HepG2 (cell line): ENCODE data around the gene CAPZA1. TPM values are rescaled to one million over a fixed set of nuclear protein-coding genes. Genes with fewer than 3 reads are reported as not detected.

ENCODE experiments used
- ATAC-seq: fragments of 200-7000 bp; cut with Tn5 transposase; 3 replicates; pipeline ENCODE4 v1.9.1; 2020; ENCODE audit warnings: mild to moderate bottlenecking, moderate library complexity
- BruUV-seq: library from RNA; stranded (reverse); fragments of 400-500 nt; replicated peaks from 2 replicates; lab custom pipeline; 2021; lab: Mats Ljungman, UMichigan
- CTCF ChIA-PET: fragments of 300-600 bp; formaldehyde crosslinking; extraction: SDS; loops from one replicate; lab custom pipeline; 2021; ENCODE audit warnings: low total read pairs, inconsistent platforms, low intra/inter-chr PET ratio; lab: Yijun Ruan, JAX
- POLR2A ChIA-PET: fragments of 350-600 bp; sonication (Branson Sonifier 250); formaldehyde crosslinking; loops from one replicate; lab custom pipeline; 2020; ENCODE audit warnings: antibody characterized with exemption, inconsistent platforms; lab: Yijun Ruan, JAX
- DNase-seq: peaks from one replicate; pipeline ENCODE4 v3.0.0-alpha.2; 2015; ENCODE audit warnings: low spot score
- FAIRE-seq: peaks from 3 replicates; lab custom pipeline; 2011; peaks lifted over from hg19 to GRCh38; lab: Jason Lieb, UNC
- H2AFZ ChIP-seq: one replicate; pipeline ENCODE4 v1.6.1; 2011; ENCODE audit warnings: low read length, inconsistent platforms
- H3K27ac ChIP-seq: fragments of 300-600 bp; 3 replicates; pipeline ENCODE4 v1.8.0; 2011; ENCODE audit warnings: mixed run types, mild to moderate bottlenecking, mixed read lengths, low read length, inconsistent platforms; ENCODE audit not compliant: insufficient read depth; ENCODE audit errors: extremely low read length
- H3K27me3 ChIP-seq, 2 experiments: fragments of 200-600 bp in 1 of 2; 2 replicates in 1 of 2; 3 replicates in 1 of 2; pipeline versions ENCODE4 v1.6.0 to v1.8.0; 2011; ENCODE audit warnings: low read length in 2 of 2, mild to moderate bottlenecking in 2 of 2, moderate library complexity in 2 of 2, inconsistent platforms in 1 of 2; ENCODE audit not compliant: insufficient read depth in 2 of 2, control insufficient read depth in 1 of 2
- H3K36me3 ChIP-seq, 2 experiments: fragments of 200-600 bp in 1 of 2; replicated peaks in 1 of 2; 2 replicates in 1 of 2; 3 replicates in 1 of 2; pipeline versions ENCODE4 v1.5.1 to v1.8.0; 2011; ENCODE audit warnings: low read length in 2 of 2, inconsistent platforms in 1 of 2; ENCODE audit not compliant: insufficient read depth in 2 of 2, control insufficient read depth in 1 of 2
- H3K4me1 ChIP-seq: 2 replicates; pipeline ENCODE4 v1.5.1; 2012; ENCODE audit warnings: low read length, inconsistent platforms; ENCODE audit not compliant: insufficient read depth
- H3K4me2 ChIP-seq: 2 replicates; pipeline ENCODE4 v1.6.0; 2011; ENCODE audit warnings: low read depth, low read length, inconsistent platforms
- H3K4me3 ChIP-seq, 3 experiments: fragments of 200-600 bp in 1 of 3; sonication (generic), shearing (Covaris generic) in 1 of 3; replicated peaks in 1 of 3; 2 replicates each; pipeline ENCODE4 v1.5.1; 2011 to 2016; ENCODE audit warnings: low read length in 3 of 3, inconsistent platforms in 2 of 3, low read depth in 2 of 3, mild to moderate bottlenecking in 2 of 3, control low read depth in 1 of 3, mixed read lengths in 1 of 3; ENCODE audit not compliant: insufficient read depth in 1 of 3
- H3K79me2 ChIP-seq: one replicate; pipeline ENCODE4 v1.6.1; 2011; ENCODE audit warnings: low read length, inconsistent platforms; ENCODE audit not compliant: insufficient read depth
- H3K9ac ChIP-seq: 2 replicates; pipeline ENCODE4 v1.6.0; 2011; ENCODE audit warnings: mild to moderate bottlenecking, low read depth, low read length, inconsistent platforms; ENCODE audit not compliant: insufficient read depth
- H3K9me3 ChIP-seq: 2 replicates; pipeline ENCODE4 v1.5.1; 2012; ENCODE audit warnings: mild to moderate bottlenecking, low read length
- H4K20me1 ChIP-seq: 2 replicates; pipeline ENCODE4 v1.6.0; 2011; ENCODE audit warnings: inconsistent platforms, mild to moderate bottlenecking, low read length, moderate library complexity; ENCODE audit not compliant: insufficient read depth
- ATF7-NPFF ChIP-seq: sonication (generic); formaldehyde crosslinking; IDR thresholded peaks from 2 replicates; pipeline ENCODE4 v1.8.1; 2023; ENCODE audit warnings: mild to moderate bottlenecking, low read depth, missing genetic modification reagents, moderate library complexity
- BCL6 ChIP-seq: IDR thresholded peaks from 2 replicates; pipeline ENCODE4 v1.6.1; 2016; ENCODE audit warnings: missing genetic modification reagents, missing compliant biosample characterization
- GATAD1 ChIP-seq: IDR thresholded peaks from 2 replicates; pipeline ENCODE4 v1.6.1; 2016; ENCODE audit warnings: missing genetic modification reagents, missing compliant biosample characterization
- HOXA3 ChIP-seq: sonication (generic); formaldehyde crosslinking; IDR thresholded peaks from 2 replicates; pipeline ENCODE4 v1.5.0; 2020; ENCODE audit warnings: missing genetic modification reagents
- KAT7 ChIP-seq: IDR thresholded peaks from 2 replicates; pipeline ENCODE4 v1.6.1; 2018; ENCODE audit warnings: borderline replicate concordance, missing compliant biosample characterization
- KDM5A ChIP-seq: fragments of 200-600 bp; sonication (generic); IDR thresholded peaks from 2 replicates; pipeline ENCODE4 v1.7.0; 2018; ENCODE audit warnings: antibody characterized with exemption, mild to moderate bottlenecking, low read length, borderline replicate concordance
- NFE2L2 ChIP-seq: fragments of 150-350 bp; IDR thresholded peaks from 2 replicates; pipeline ENCODE4 v1.6.1; 2014; ENCODE audit warnings: low read length
- NRL ChIP-seq: sonication (generic); formaldehyde crosslinking; IDR thresholded peaks from 2 replicates; pipeline ENCODE4 v1.5.0; 2020; ENCODE audit warnings: missing genetic modification reagents, mild to moderate bottlenecking, moderate library complexity, borderline replicate concordance
- PHF8 ChIP-seq: sonication (generic); formaldehyde crosslinking; IDR thresholded peaks from 2 replicates; pipeline ENCODE4 v1.5.0; 2020; ENCODE audit warnings: missing genetic modification reagents
- POLR2AphosphoS2 ChIP-seq: IDR thresholded peaks from 2 replicates; pipeline ENCODE4 v1.6.1; 2011; ENCODE audit warnings: low read depth, low read length, improper control_type of control experiment
- RBFOX2 ChIP-seq: fragments of 200-400 bp; formaldehyde crosslinking; IDR thresholded peaks from 2 replicates; pipeline ENCODE4 v1.6.1; 2017; ENCODE audit warnings: low read depth, mild to moderate bottlenecking, low read length
- SMARCC2 ChIP-seq: fragments of 450-650 bp; IDR thresholded peaks from 2 replicates; pipeline ENCODE4 v1.6.1; 2017; ENCODE audit warnings: antibody characterized with exemption, mild to moderate bottlenecking
- SPEN ChIP-seq: sonication (generic); formaldehyde crosslinking; IDR thresholded peaks from 2 replicates; pipeline ENCODE4 v1.5.1; 2020; ENCODE audit warnings: low read depth, mild to moderate bottlenecking, missing genetic modification reagents
- SRSF9 ChIP-seq: fragments of 200-400 bp; formaldehyde crosslinking; IDR thresholded peaks from 2 replicates; pipeline ENCODE4 v1.6.1; 2018; ENCODE audit warnings: borderline replicate concordance, mild to moderate bottlenecking, low read depth, low read length; ENCODE audit not compliant: insufficient read depth, poor library complexity, severe bottlenecking
- TBL1XR1 ChIP-seq: fragments of 150-350 bp; IDR thresholded peaks from 2 replicates; pipeline ENCODE4 v1.6.1; 2014; ENCODE audit warnings: borderline replicate concordance, low read length; ENCODE audit not compliant: partially characterized antibody
- YEATS4 ChIP-seq: sonication (generic); formaldehyde crosslinking; IDR thresholded peaks from 2 replicates; pipeline ENCODE4 v1.4.0; 2020; ENCODE audit warnings: missing genetic modification reagents, borderline replicate concordance
- ZBTB20 ChIP-seq: sonication (generic); formaldehyde crosslinking; IDR thresholded peaks from 2 replicates; pipeline ENCODE4 v1.8.1; 2023; ENCODE audit warnings: missing genetic modification reagents, low read depth, mild to moderate bottlenecking, borderline replicate concordance
- ZNF138 ChIP-seq: sonication (generic); formaldehyde crosslinking; IDR thresholded peaks from 2 replicates; pipeline ENCODE4 v1.5.0; 2020; ENCODE audit warnings: mild to moderate bottlenecking, low read depth, missing genetic modification reagents
- ZNF143 ChIP-seq: sonication (generic); formaldehyde crosslinking; IDR thresholded peaks from 2 replicates; pipeline ENCODE4 v1.4.0; 2020; ENCODE audit warnings: missing genetic modification reagents
- WGBS: methylation state at CpG from one replicate; pipeline ENCODE4 v1.1.6; 2017; ENCODE audit warnings: low lambda C conversion rate; 5-methylcytosine and 5-hydroxymethylcytosine counted together
- in situ Hi-C: cut with HindIII; loops from 2 replicates; pipeline ENCODE4 v1.10.0; 2017; ENCODE audit warnings: low pct_unique_long_range_greater_than_20kb; ENCODE audit not compliant: extremely low pct_ligation_motif_present
- intact Hi-C: fragments of 100-400 bp; cut with micrococcal nuclease; formaldehyde crosslinking; loops from one replicate; pipeline ENCODE4 v1.10.0; 2022; ENCODE audit not compliant: unreplicated experiment
- polyA plus RNA-seq, 8 experiments: library from polyadenylated mRNA; depleted of rRNA in 3 of 8; stranded (reverse) in 7 of 8; unstranded in 1 of 8; fragments of >200 nt; fragmentation: Illumina TruSeq in 4 of 8; extraction: Trizol in 4 of 8; gene quantifications; 2 replicates each; pipeline versions ENCODE4 v1.2.1 to v1.2.3, GENCODE V29; 2011 to 2016; ENCODE audit warnings: low read depth in 4 of 8, missing spikeins in 1 of 8, mixed read lengths in 1 of 8; ENCODE audit not compliant: insufficient read depth in 1 of 8
- total RNA-seq, 5 experiments: library from RNA; depleted of rRNA; stranded (reverse); fragments of >200 nt; fragmentation: Illumina TruSeq; extraction: Trizol; gene quantifications; 2 replicates each; pipeline ENCODE4 v1.2.3, GENCODE V29; 2016; ENCODE audit warnings: low read depth in 1 of 5

CAPZA1 gene
- total and polyA plus RNA-seq, 2 of the 13 experiments (the other 11 are each of a cell fraction or from before 2014, with no cell fraction given): 67.0 to 117 TPM

DNA sequence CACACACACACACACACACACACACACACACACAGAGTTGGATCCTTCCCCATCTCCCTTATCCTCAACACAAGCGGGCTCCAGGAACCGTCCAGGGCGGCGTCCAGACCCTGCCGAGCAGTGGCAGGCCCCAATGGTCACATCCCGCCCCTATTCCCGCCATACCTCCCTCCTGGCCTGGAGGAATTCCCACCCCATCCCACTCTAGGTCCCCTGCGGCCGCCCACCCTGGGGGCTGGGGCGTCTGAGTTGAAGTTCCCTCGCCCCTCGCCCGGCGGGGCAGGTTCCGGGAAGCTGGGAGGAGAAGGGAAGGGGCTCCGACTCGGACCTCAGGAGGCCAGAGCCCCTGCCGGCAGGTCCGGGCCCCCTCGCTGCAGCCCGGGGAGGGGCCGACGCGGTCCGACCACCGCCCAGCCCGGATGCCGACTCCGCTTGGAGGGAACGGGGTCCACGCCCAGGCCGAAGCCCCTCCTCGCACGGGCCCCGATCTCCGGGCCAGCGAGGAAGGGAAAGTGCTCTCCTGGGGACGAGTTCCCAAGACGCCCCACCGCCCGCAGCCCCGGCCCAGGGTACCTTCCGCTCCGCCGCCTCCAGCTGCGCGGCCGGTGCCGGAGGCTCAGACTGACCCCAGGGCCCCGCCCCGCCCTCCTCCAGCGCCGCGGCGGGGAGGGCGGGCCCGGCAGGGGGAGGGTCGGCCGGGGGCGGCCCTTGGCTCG, 87.0 kb downstream of the CAPZA1 start, which contains the start of gene RHOC (continued):
- TF ChIP-seq RBFOX2 (peak; percentile 77), PHF8 (CRISPR knock-in tag) (peak; percentile 61; the same call in 1 of the 2 replicates), SRSF9 (no peak), TBL1XR1 (no peak)

- peaks cover 22% of the 10 kb centered on the region for H3K79me2 ChIP-seq
- H3K9ac ChIP-seq: peak overlapping the region; percentile 59
- peaks cover 38% of the 10 kb centered on the region for H3K4me1 ChIP-seq
- no peak overlapping the region for H3K27ac ChIP-seq
- no peaks in the 10 kb centered on the region for H3K9me3 ChIP-seq
- POLR2A ChIA-PET: interaction anchor here (0.7 to 3.0 kb wide), 6 partner anchors 10 to 206 kb away, joined by 3 to 40 read pairs (median 4); partner anchors contain the start of gene MOV10
- no peaks in the 10 kb centered on the region for H4K20me1 ChIP-seq
- H3K27me3 ChIP-seq: peaks cover 4 to 46% of the 10 kb centered on the region in 2 experiments; a peak in 4 of 5 replicates
- CTCF ChIA-PET: interaction anchor here (1.7 to 2.6 kb wide), 2 partner anchors 33 to 317 kb away, joined by 6 to 17 read pairs; partner anchors contain the start of gene MOV10
- in situ Hi-C loops (loop anchor here (5.0 to 25.0 kb wide), 5 partner anchors 35 to 330 kb away; partner anchors contain the start of genes CAPZA1, MOV10, ST7L and WNT2B), intact Hi-C loops (loop anchor here (1.0 to 2.0 kb wide), 2 partner anchors 88 to 313 kb away; partner anchors contain the start of genes CAPZA1 and ST7L)
- FAIRE-seq: no peak
- BruUV-seq: no TSS peak
- peak overlapping the region; percentile 96 to 99 (median 98) for H3K4me3 ChIP-seq
- H3K36me3 ChIP-seq: peaks cover 0 to 11% of the 10 kb centered on the region in 2 experiments; a peak in 4 of 5 replicates
- peak overlapping the region; percentile 66 for H2AFZ ChIP-seq
- WGBS: 5% methylated on average over 17 of the region's 42 CpGs
- DNase-seq: peak; percentile 83
- ATAC-seq: peak; percentile 66
- peak overlapping the region; percentile 99 for H3K4me2 ChIP-seq
- peak; percentile 63 for TF ChIP-seq NRL
- no peak for TF ChIP-seq SMARCC2
- 0 out of 2 replicates have a peak, but pooled peaks have one; percentile 48 for TF ChIP-seq ZBTB20 (CRISPR knock-in tag)
- peak; percentile 53; the same call in 1 of the 2 replicates for TF ChIP-seq KAT7 (CRISPR knock-in tag)
- peak; percentile 8 for TF ChIP-seq TBL1XR1
- no peak for TF ChIP-seq ZNF143 (CRISPR knock-in tag)
- no peak for TF ChIP-seq ZNF138
- TF ChIP-seq ATF7-NPFF (CRISPR knock-in tag): no peak
- TF ChIP-seq BCL6 (CRISPR knock-in tag): peak; percentile 60
- TF ChIP-seq SPEN (CRISPR knock-in tag): peak; percentile 62
- TF ChIP-seq NFE2L2: no peak
- 0 out of 2 replicates have a peak, but pooled peaks have one; percentile 13 for TF ChIP-seq HOXA3 (CRISPR knock-in tag)
- no peak; the same call in 1 of the 2 replicates for TF ChIP-seq KDM5A
- peak; percentile 71; the same call in 1 of the 2 replicates for TF ChIP-seq GATAD1 (CRISPR knock-in tag)
- TF ChIP-seq POLR2AphosphoS2: no peak
- TF ChIP-seq YEATS4: 0 out of 2 replicates have a peak, but pooled peaks have one; percentile 68
Observed at GRCh38 chr1:112707221-112708001, 87.8 kb downstream of the CAPZA1 start.
